K562 (cell line): ENCODE data around the gene C1orf198. TPM values are rescaled to one million over a fixed set of nuclear protein-coding genes. Genes with fewer than 3 reads are reported as not detected.

Source experiments
- ATAC-seq: fragments of 200-7000 bp; cut with Tn5 transposase; 3 replicates; pipeline ENCODE4 v1.9.1; 2020; ENCODE audit warnings: moderate library complexity
- BruUV-seq: library from RNA; stranded (reverse); fragments of 400-500 nt; replicated peaks from 2 replicates; lab custom pipeline; 2021; lab: Mats Ljungman, UMichigan
- CTCF ChIA-PET: fragments of 300-600 bp; formaldehyde crosslinking; extraction: SDS; loops from one replicate; lab custom pipeline; 2021; ENCODE audit warnings: low intra/inter-chr PET ratio; lab: Yijun Ruan, JAX
- POLR2A ChIA-PET: fragments of 300-600, 350-650 bp; sonication (Branson Sonifier 250); formaldehyde crosslinking; extraction: SDS; loops from one replicate; lab custom pipeline; 2021; ENCODE audit warnings: antibody characterized with exemption, inconsistent platforms; lab: Yijun Ruan, JAX
- DNase-seq, 4 experiments: peaks; one replicate each; pipeline versions ENCODE4 v3.0.0 to v3.0.0-alpha.2; 2011 to 2018; ENCODE audit warnings: low spot score in 3 of 4, mixed read lengths in 3 of 4; ENCODE audit errors: extremely low read depth in 1 of 4
- FAIRE-seq: peaks from 2 replicates; lab custom pipeline; 2011; peaks lifted over from hg19 to GRCh38; lab: Jason Lieb, UNC
- H2AFZ ChIP-seq: 2 replicates; pipeline ENCODE4 v1.6.0; 2011; ENCODE audit warnings: low read depth, low read length, control low read depth, inconsistent platforms
- H3K27ac ChIP-seq: fragments of 200-600 bp; 3 replicates; pipeline ENCODE4 v1.8.0; 2011; ENCODE audit warnings: low read depth, mild to moderate bottlenecking, control low read depth, inconsistent platforms, low read length, moderate library complexity, mixed read lengths; ENCODE audit errors: extremely low read depth
- H3K27me3 ChIP-seq, 2 experiments: fragments of 300-600 bp in 1 of 2; 2 replicates in 1 of 2; 3 replicates in 1 of 2; pipeline versions ENCODE4 v1.6.0 to v1.8.0; 2011; ENCODE audit warnings: inconsistent platforms in 2 of 2, low read length in 2 of 2, mild to moderate bottlenecking in 1 of 2, mixed read lengths in 1 of 2, moderate library complexity in 1 of 2; ENCODE audit not compliant: control insufficient read depth in 2 of 2, insufficient read depth in 2 of 2
- H3K36me3 ChIP-seq: fragments of 300-600 bp; 3 replicates; pipeline ENCODE4 v1.8.0; 2011; ENCODE audit warnings: mild to moderate bottlenecking, low read length, inconsistent platforms; ENCODE audit not compliant: control insufficient read depth, insufficient read depth
- H3K4me1 ChIP-seq, 2 experiments: fragments of 200-600 bp in 1 of 2; replicated peaks in 1 of 2; 2 replicates in 1 of 2; 3 replicates in 1 of 2; pipeline versions ENCODE4 v1.5.1 to v1.8.0; 2011; ENCODE audit warnings: inconsistent platforms in 2 of 2, low read length in 2 of 2, mild to moderate bottlenecking in 1 of 2, mixed read lengths in 1 of 2, moderate library complexity in 1 of 2; ENCODE audit not compliant: control insufficient read depth in 2 of 2, insufficient read depth in 2 of 2
- H3K4me2 ChIP-seq: 2 replicates; pipeline ENCODE4 v1.6.1; 2011; ENCODE audit warnings: low read length, control low read depth, inconsistent platforms, mixed read lengths; ENCODE audit not compliant: insufficient read depth
- H3K4me3 ChIP-seq: fragments of 200-600 bp; sonication (generic), shearing (Covaris generic); 2 replicates; pipeline ENCODE4 v1.5.1; 2016; ENCODE audit warnings: control low read depth, inconsistent platforms
- H3K79me2 ChIP-seq: fragments of 200-600 bp; 3 replicates; pipeline ENCODE4 v1.8.0; 2011; ENCODE audit warnings: low read length, inconsistent platforms; ENCODE audit not compliant: control insufficient read depth, insufficient read depth
- H3K9ac ChIP-seq, 2 experiments: 2 replicates each; pipeline versions ENCODE4 v1.6.0 to v1.6.1; 2011; ENCODE audit warnings: low read depth in 2 of 2, low read length in 2 of 2, control low read depth in 1 of 2, inconsistent platforms in 1 of 2, mild to moderate bottlenecking in 1 of 2, mixed read lengths in 1 of 2; ENCODE audit not compliant: insufficient read depth in 1 of 2
- H3K9me1 ChIP-seq: one replicate; pipeline ENCODE4 v1.6.0; 2011; ENCODE audit warnings: inconsistent platforms, mild to moderate bottlenecking, low read length, moderate library complexity; ENCODE audit not compliant: control insufficient read depth, insufficient read depth
- H3K9me3 ChIP-seq: replicated peaks from 2 replicates; pipeline ENCODE4 v1.5.1; 2011; ENCODE audit warnings: low read depth, low read length, inconsistent platforms; ENCODE audit not compliant: control insufficient read depth, insufficient read depth
- H4K20me1 ChIP-seq: replicated peaks from 2 replicates; pipeline ENCODE4 v1.6.1; 2011; ENCODE audit warnings: low read length, inconsistent platforms, mixed read lengths; ENCODE audit not compliant: control insufficient read depth, insufficient read depth
- CEBPG ChIP-seq, 3 experiments: fragments of 200-800 bp in 1 of 3; sonication (Bioruptor generic) in 1 of 3; sonication (generic) in 1 of 3; formaldehyde crosslinking in 1 of 3; IDR thresholded peaks in 2 of 3; conservative IDR thresholded peaks in 1 of 3; 2 replicates each; pipeline versions ENCODE4 v1.6.1 to v1.8.0; 2016 to 2022; ENCODE audit warnings: missing compliant biosample characterization in 2 of 3, missing genetic modification characterization in 2 of 3, mild to moderate bottlenecking in 1 of 3, missing genetic modification reagents in 1 of 3
- CSDE1 ChIP-seq, 2 experiments: fragments of 450-650 bp; IDR thresholded peaks; 2 replicates each; pipeline ENCODE4 v1.6.1; 2016; ENCODE audit warnings: mild to moderate bottlenecking in 1 of 2
- DDX20 ChIP-seq: fragments of 450-650 bp; IDR thresholded peaks from 2 replicates; pipeline ENCODE4 v1.6.1; 2016; ENCODE audit warnings: missing genetic modification characterization, low read depth, mild to moderate bottlenecking, missing compliant biosample characterization, moderate library complexity
- MCM2 ChIP-seq: fragments of 450-650 bp; IDR thresholded peaks from 2 replicates; pipeline ENCODE4 v1.6.1; 2017; ENCODE audit warnings: low read depth, mild to moderate bottlenecking
- MEF2D ChIP-seq: conservative IDR thresholded peaks from 2 replicates; pipeline ENCODE4 v1.6.1; 2016; ENCODE audit warnings: low read depth, missing genetic modification characterization, missing compliant biosample characterization
- NBN ChIP-seq: fragments of 450-650 bp; IDR thresholded peaks from 2 replicates; pipeline ENCODE4 v1.6.1; 2016; ENCODE audit warnings: low read depth, mild to moderate bottlenecking
- NR3C1 ChIP-seq: sonication (generic); formaldehyde crosslinking; IDR thresholded peaks from 2 replicates; pipeline ENCODE4 v1.8.1; 2022; ENCODE audit warnings: missing genetic modification reagents
- PHB ChIP-seq: fragments of 250-450 bp; sonication (Bioruptor Pico); IDR thresholded peaks from 2 replicates; pipeline ENCODE4 v1.5.0; 2021
- TRIM25 ChIP-seq: fragments of 450-650 bp; IDR thresholded peaks from 2 replicates; pipeline ENCODE4 v1.7.0; 2016; ENCODE audit warnings: borderline replicate concordance
- ZC3H4 ChIP-seq: sonication (generic); formaldehyde crosslinking; IDR thresholded peaks from 2 replicates; pipeline ENCODE4 v1.9.0; 2021; ENCODE audit warnings: missing genetic modification reagents, borderline replicate concordance
- ZNF174 ChIP-seq: fragments of 250-450 bp; sonication (Bioruptor Pico); IDR thresholded peaks from 2 replicates; pipeline ENCODE4 v1.4.0; 2020; ENCODE audit warnings: mild to moderate bottlenecking
- ZNF318 ChIP-seq, 2 experiments: fragments of 450-650 bp; IDR thresholded peaks; 2 replicates each; pipeline ENCODE4 v1.6.1; 2016; ENCODE audit warnings: mild to moderate bottlenecking in 2 of 2, borderline replicate concordance in 1 of 2, low read depth in 1 of 2, moderate library complexity in 1 of 2
- WGBS: fragments of 100-300 bp; shearing (Covaris generic); methylation state at CpG from one replicate; pipeline ENCODE4 v1.1.6; 2016; ENCODE audit warnings: low coverage, mixed read lengths; ENCODE audit not compliant: insufficient coverage; ENCODE audit errors: missing lambda C conversion rate; 5-methylcytosine and 5-hydroxymethylcytosine counted together
- in situ Hi-C: fragments of 300-500 bp; cut with MboI; formaldehyde crosslinking; loops from 4 replicates; pipeline ENCODE4 v1.15.0; 2018; ENCODE audit warnings: inconsistent platforms, mixed read lengths
- intact Hi-C: fragments of 100-400 bp; cut with micrococcal nuclease; formaldehyde crosslinking; loops from 2 replicates; pipeline ENCODE4 v1.14.2; 2022
- polyA plus RNA-seq, 8 experiments: library from polyadenylated mRNA; depleted of rRNA in 4 of 8; stranded (reverse) in 5 of 8; unstranded in 3 of 8; fragments of >200 nt; fragmentation: Nextera tagmentation in 2 of 8; fragmentation: Illumina TruSeq in 1 of 8; extraction: Ambion mirVana in 2 of 8; extraction: Trizol in 1 of 8; gene quantifications; 2 replicates each; pipeline versions ENCODE4 v1.2.1 to v1.2.3, GENCODE V29; 2011 to 2014; ENCODE audit warnings: inconsistent platforms in 1 of 8, missing spikeins in 1 of 8
- total RNA-seq, 7 experiments: library from RNA; depleted of rRNA in 6 of 7; stranded (reverse); fragments of >200 nt in 6 of 7; fragmentation: Illumina TruSeq in 2 of 7; extraction: Trizol in 2 of 7; gene quantifications; 2 replicates each; pipeline versions ENCODE4 v1.2.1 to v1.2.3, GENCODE V29; 2011 to 2021; ENCODE audit warnings: low replicate concordance in 1 of 7

C1orf198 gene
- total and polyA plus RNA-seq, 9 of the 15 experiments (the other 6 are each of a cell fraction or from before 2014, with no cell fraction given) = 2.0 to 15.1 (median 10.4) TPM

- peaks cover 0 to under 1% of the 10 kb centered on the region in 2 experiments; a peak in 1 of 5 replicates for H3K4me1 ChIP-seq
- H3K9me3 ChIP-seq = no peaks in the 10 kb centered on the region
- ChIA-PET CTCF (no interaction called here), POLR2A (interaction anchor here (1.0 to 4.1 kb wide), 2 partner anchors 12 to 39 kb away, joined by 3 to 17 read pairs; no protein-coding TSS in a partner anchor)
- H3K4me3 ChIP-seq = no peak overlapping the region
- ATAC-seq (no peak), DNase-seq (no peak), FAIRE-seq (no peak)
- no peak overlapping the region for H2AFZ ChIP-seq
- WGBS = 61% methylated on average over 4 of the region's 4 CpGs
- H3K27me3 ChIP-seq = no peaks in the 10 kb centered on the region
- in situ Hi-C loops (no loop called here), intact Hi-C loops (no loop called here)
- H3K4me2 ChIP-seq = no peak overlapping the region
- H3K9ac ChIP-seq = no peak overlapping the region
- H4K20me1 ChIP-seq = no peaks in the 10 kb centered on the region
- H3K36me3 ChIP-seq = peaks cover 4% of the 10 kb centered on the region; the same call in 2 of the 3 replicates
- BruUV-seq = no TSS peak
- no peaks in the 10 kb centered on the region for H3K79me2 ChIP-seq
- H3K9me1 ChIP-seq = no peaks in the 10 kb centered on the region
- no peak overlapping the region for H3K27ac ChIP-seq
- TF ChIP-seq ZNF318 (IDR thresholded peaks at IDR 0.05; ENCODE audit: borderline replicate concordance in 1 of 2, low read depth in 1 of 2) (no peak), TRIM25 (no peak), PHB (CRISPR knock-in tag) (no peak), ZNF174 (CRISPR knock-in tag) (no peak), MEF2D (tag) (no peak), NBN (no peak), NR3C1 (CRISPR knock-in tag) (no peak), CEBPG (CRISPR knock-in tag; IDR thresholded peaks at IDR 0.05) (no peak), CEBPG (tag; conservative IDR thresholded peaks at IDR 0.05 in 1 of 2, IDR thresholded peaks at IDR 0.05 in 1 of 2) (no peak), ZC3H4 (CRISPR knock-in tag) (no peak), CSDE1 (IDR thresholded peaks at IDR 0.05) (no peak), DDX20 (tag) (no peak), MCM2 (no peak)
Observed at GRCh38 chr1:230907472-230908205, 39.3 kb upstream of the C1orf198 start.
